Brain microvascular endothelial cell (primary cell): Measurements from ENCODE around the gene PTBP1.

Experiments
- DNase-seq: peaks from one replicate; pipeline ENCODE4 v3.0.0-alpha.2; 2020
- H3K27ac ChIP-seq: fragments of 250-450 bp; sonication (Bioruptor Pico); 2 replicates; pipeline ENCODE4 v1.5.1; 2020; ENCODE audit warnings: mild to moderate bottlenecking, moderate library complexity
- H3K27me3 ChIP-seq: fragments of 250-450 bp; sonication (Bioruptor Pico); replicated peaks from 2 replicates; pipeline ENCODE4 v1.5.1; 2020; ENCODE audit warnings: mild to moderate bottlenecking
- H3K36me3 ChIP-seq: fragments of 250-450 bp; sonication (Bioruptor Pico); replicated peaks from 2 replicates; pipeline ENCODE4 v1.5.1; 2020; ENCODE audit warnings: mild to moderate bottlenecking
- H3K4me3 ChIP-seq: 2 replicates; pipeline ENCODE4 v1.5.1; 2011; ENCODE audit warnings: low read depth, mild to moderate bottlenecking, control low read depth, low read length, moderate library complexity
- CTCF ChIP-seq: IDR thresholded peaks from 2 replicates; pipeline ENCODE4 v1.5.1; 2011; ENCODE audit warnings: low read depth, mild to moderate bottlenecking, moderate library complexity, low read length, control low read depth, inconsistent platforms; ENCODE audit errors: missing control alignments
- in situ Hi-C: cut with HindIII; loops from 2 replicates; pipeline ENCODE4 v1.10.0; 2017; ENCODE audit warnings: low sequenced_read_pairs, low pct_ligation_motif_present

Gene PTBP1

DNA sequence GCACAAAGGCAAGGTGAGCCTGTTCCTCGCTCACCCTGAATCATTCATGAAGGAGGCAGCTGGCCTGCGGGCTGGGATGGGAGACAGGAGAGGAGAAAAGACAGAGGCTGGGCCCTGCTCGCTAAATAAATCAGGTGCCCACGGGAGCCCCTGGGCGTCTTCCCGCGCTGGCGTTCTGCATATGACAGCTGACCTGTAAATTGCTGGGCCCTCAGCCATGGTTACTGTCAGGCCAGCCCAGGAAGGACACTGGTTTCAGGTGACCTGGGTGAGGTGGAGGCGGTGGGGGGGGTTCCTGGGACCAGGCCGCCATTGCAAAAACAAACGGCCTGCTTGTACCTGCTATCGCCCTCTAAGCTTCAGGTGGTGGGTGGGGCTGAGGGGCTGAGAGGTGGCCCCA is 3.4 kb upstream of the PTBP1 start:
- in situ Hi-C loops, result no loop called here
- Histone ChIP-seq H3K27ac (no peak overlapping the region), H3K4me3 (no peak overlapping the region), H3K27me3 (no peaks in the 10 kb centered on the region), H3K36me3 (peaks cover 6% of the 10 kb centered on the region)
- DNase-seq, result no peak
- no peak for TF ChIP-seq CTCF

DNA sequence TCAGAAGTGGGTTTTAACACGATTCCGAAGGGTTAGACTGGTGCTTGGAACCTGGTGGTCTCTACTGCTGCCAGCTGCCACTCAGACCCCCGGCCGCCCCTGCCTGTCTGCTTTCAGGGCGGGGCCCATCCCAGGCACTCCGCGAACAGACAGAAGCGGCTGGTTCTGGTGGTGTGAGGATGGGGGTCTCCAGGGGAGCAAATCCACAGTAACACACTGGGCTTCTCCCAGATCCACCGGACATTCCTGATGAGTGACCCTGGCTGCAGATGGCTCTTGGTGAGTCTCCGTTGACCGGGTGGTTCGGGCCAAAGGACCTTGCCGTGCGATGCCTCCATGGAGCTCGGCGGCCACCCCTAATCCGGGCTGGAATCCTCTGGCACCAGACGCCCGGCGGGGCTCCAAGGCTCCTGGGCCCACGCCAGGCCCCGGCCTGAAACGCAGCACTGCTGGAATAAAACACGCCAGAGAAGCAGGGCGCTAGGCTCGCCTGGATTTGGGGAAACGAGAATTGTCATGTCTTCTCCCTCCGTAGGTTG is 2.1 kb upstream of the PTBP1 start:
- TF ChIP-seq CTCF, result no peak
- in situ Hi-C loops, result no loop called here
- peaks cover 16% of the 10 kb centered on the region for H3K36me3 ChIP-seq
- no peak for DNase-seq
- no peaks in the 10 kb centered on the region for H3K27me3 ChIP-seq
- no peak overlapping the region for H3K4me3 ChIP-seq
- H3K27ac ChIP-seq, result no peak overlapping the region

GRCh38 chr19:795691-796581 is 1.3 kb upstream of the PTBP1 start:
- in situ Hi-C loops, result no loop called here
- Histone ChIP-seq H3K36me3 (peaks cover 23% of the 10 kb centered on the region), H3K27ac (no peak overlapping the region), H3K4me3 (peak overlapping the region; percentile 67), H3K27me3 (no peaks in the 10 kb centered on the region)
- TF ChIP-seq CTCF, result no peak
- DNase-seq, result no peak

GRCh38 chr19:797528-798414 is 519 bp downstream of the PTBP1 start:
- no peaks in the 10 kb centered on the region for H3K27me3 ChIP-seq
- peak; percentile 65 for DNase-seq
- peak overlapping the region; percentile 90 for H3K4me3 ChIP-seq
- peaks cover 37% of the 10 kb centered on the region for H3K36me3 ChIP-seq
- H3K27ac ChIP-seq, result peak overlapping the region; percentile 90
- no peak for TF ChIP-seq CTCF
- in situ Hi-C loops, result no loop called here

GRCh38 chr19:798415-799075 is 1.3 kb downstream of the PTBP1 start:
- Histone ChIP-seq H3K36me3 (peaks cover 44% of the 10 kb centered on the region), H3K4me3 (peak overlapping the region; percentile 90), H3K27ac (peak overlapping the region; percentile 90), H3K27me3 (no peaks in the 10 kb centered on the region)
- in situ Hi-C loops, result no loop called here
- DNase-seq, result no peak
- no peak for TF ChIP-seq CTCF
